ENCODE measurements around the gene SEMA6D.

DNA sequence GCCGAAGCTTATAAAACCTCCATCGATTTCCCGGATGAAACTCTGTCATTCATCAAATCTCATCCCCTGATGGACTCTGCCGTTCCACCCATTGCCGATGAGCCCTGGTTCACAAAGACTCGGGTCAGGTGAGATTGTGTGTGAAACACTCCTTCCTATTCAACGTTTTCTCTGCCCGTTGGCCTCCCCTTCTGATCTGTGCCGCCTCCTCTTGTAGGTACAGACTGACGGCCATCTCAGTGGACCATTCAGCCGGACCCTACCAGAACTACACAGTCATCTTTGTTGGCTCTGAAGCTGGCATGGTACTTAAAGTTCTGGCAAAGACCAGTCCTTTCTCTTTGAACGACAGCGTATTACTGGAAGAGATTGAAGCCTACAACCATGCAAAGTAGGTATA lies 47.4 kb downstream of the SEMA6D start:
- TF ChIP-seq, protein P1, sequence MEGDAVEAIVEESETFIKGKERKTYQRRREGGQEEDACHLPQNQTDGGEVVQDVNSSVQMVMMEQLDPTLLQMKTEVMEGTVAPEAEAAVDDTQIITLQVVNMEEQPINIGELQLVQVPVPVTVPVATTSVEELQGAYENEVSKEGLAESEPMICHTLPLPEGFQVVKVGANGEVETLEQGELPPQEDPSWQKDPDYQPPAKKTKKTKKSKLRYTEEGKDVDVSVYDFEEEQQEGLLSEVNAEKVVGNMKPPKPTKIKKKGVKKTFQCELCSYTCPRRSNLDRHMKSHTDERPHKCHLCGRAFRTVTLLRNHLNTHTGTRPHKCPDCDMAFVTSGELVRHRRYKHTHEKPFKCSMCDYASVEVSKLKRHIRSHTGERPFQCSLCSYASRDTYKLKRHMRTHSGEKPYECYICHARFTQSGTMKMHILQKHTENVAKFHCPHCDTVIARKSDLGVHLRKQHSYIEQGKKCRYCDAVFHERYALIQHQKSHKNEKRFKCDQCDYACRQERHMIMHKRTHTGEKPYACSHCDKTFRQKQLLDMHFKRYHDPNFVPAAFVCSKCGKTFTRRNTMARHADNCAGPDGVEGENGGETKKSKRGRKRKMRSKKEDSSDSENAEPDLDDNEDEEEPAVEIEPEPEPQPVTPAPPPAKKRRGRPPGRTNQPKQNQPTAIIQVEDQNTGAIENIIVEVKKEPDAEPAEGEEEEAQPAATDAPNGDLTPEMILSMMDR (conservative IDR thresholded peaks at IDR 0.05 in 1 of 2, IDR thresholded peaks at IDR 0.05 in 1 of 2; ENCODE audit: low read depth in 1 of 2, low read length in 2 of 2) = no peak
- no peak for TF ChIP-seq EZH2 (IDR thresholded peaks at IDR 0.05; ENCODE audit: low read length, missing control alignments)
